Esophagus squamous epithelium (tissue), 5 donors: Measurements from ENCODE around the gene STK40. TPM values are rescaled to one million over a fixed set of nuclear protein-coding genes. Genes with fewer than 3 reads are reported as not detected.

ENCODE experiments used
- DNase-seq: peaks from one replicate; lab custom pipeline; 2025; lab: John Stamatoyannopoulos, UW
- H3K27ac ChIP-seq, 4 donors: fragments of 200-600 bp; sonication (generic); one replicate each; pipeline ENCODE4 v1.5.1; 2016 to 2019; ENCODE audit warnings: mild to moderate bottlenecking in 1 of 4
- H3K27me3 ChIP-seq, 4 donors: fragments of 200-600 bp; sonication (generic); 1 replicate in 3 of 4; 2 replicates in 1 of 4; pipeline versions ENCODE4 v1.5.1 to v1.6.0; 2017 to 2021; ENCODE audit warnings: antibody characterized with exemption in 1 of 4
- H3K36me3 ChIP-seq, 3 donors: fragments of 200-600 bp; sonication (generic); one replicate each; pipeline ENCODE4 v1.5.1; 2016 to 2019
- H3K4me1 ChIP-seq, 3 donors: fragments of 200-600 bp; sonication (generic); one replicate each; pipeline ENCODE4 v1.5.1; 2017 to 2019
- H3K4me3 ChIP-seq, 4 donors: fragments of 200-600 bp; sonication (generic); 1 replicate in 3 of 4; 2 replicates in 1 of 4; pipeline ENCODE4 v1.5.1; 2016 to 2019; ENCODE audit warnings: mild to moderate bottlenecking in 2 of 4, moderate library complexity in 1 of 4
- H3K9me3 ChIP-seq, 3 donors: fragments of 200-600 bp; sonication (generic); one replicate each; pipeline ENCODE4 v1.5.1; 2016 to 2019
- POLR2A ChIP-seq, 4 donors: fragments of 450-650 bp; IDR thresholded peaks; one replicate each; pipeline ENCODE4 v1.6.1; 2017; ENCODE audit warnings: antibody characterized with exemption in 4 of 4, mild to moderate bottlenecking in 4 of 4, moderate library complexity in 3 of 4
- WGBS, 2 donors: methylation state at CpG; one replicate each; pipeline ENCODE4 v1.1.5; 2018; 5-methylcytosine and 5-hydroxymethylcytosine counted together
- intact Hi-C: fragments of 100-400 bp; cut with DNase I; formaldehyde crosslinking; loops from one replicate; pipeline ENCODE4 v1.15.0; 2022
- total RNA-seq, 4 donors: library from RNA; depleted of rRNA; stranded (reverse); fragments of >200 nt; gene quantifications; one replicate each; pipeline ENCODE4 v1.1.0, GENCODE V29; 2016
- TF ChIP-seq, protein P1 (sequence below), 6 experiments: fragments of 450-650 bp in 4 of 6; fragments of 200-600 bp in 2 of 6; sonication (generic) in 2 of 6; IDR thresholded peaks; one replicate each; pipeline ENCODE4 v1.5.1; 2016 to 2019; ENCODE audit warnings: antibody characterized with exemption in 6 of 6, mild to moderate bottlenecking in 4 of 6, moderate library complexity in 4 of 6
- donor health status: DM: yes; HTN: yes; CAD: no.

The STK40 gene
- total RNA-seq, 4 donors from 2014 or later: 34.5 to 59.7 (median 42.3) TPM

DNA sequence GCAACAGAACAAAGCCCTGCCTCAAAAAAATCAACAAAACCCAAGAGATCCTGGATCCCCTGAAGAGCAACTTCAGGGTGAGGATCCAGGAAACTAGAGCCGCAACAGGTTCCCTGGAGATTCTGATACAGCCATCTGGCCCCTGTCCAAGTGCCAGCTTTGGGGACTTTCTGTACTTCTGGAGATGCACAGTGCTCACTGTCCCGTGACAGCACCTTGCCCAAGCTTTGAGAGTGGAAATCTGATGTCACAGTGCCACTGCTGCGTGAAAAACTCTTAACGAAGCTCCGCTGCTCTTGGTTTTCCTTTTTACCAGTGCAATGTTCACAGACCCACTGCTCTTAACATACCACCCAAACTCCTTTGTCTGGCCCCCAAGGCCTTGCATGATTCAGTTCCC, 26.3 kb downstream of the STK40 start:
- H3K4me3 ChIP-seq: no peak overlapping the region
- H3K4me1 ChIP-seq: peaks cover 0 to 12% (median 0%) of the 10 kb centered on the region in 3 donors
- H3K36me3 ChIP-seq: peaks cover 15 to 87% (median 18%) of the 10 kb centered on the region in 3 donors
- no peak for DNase-seq
- TF ChIP-seq, protein P1, sequence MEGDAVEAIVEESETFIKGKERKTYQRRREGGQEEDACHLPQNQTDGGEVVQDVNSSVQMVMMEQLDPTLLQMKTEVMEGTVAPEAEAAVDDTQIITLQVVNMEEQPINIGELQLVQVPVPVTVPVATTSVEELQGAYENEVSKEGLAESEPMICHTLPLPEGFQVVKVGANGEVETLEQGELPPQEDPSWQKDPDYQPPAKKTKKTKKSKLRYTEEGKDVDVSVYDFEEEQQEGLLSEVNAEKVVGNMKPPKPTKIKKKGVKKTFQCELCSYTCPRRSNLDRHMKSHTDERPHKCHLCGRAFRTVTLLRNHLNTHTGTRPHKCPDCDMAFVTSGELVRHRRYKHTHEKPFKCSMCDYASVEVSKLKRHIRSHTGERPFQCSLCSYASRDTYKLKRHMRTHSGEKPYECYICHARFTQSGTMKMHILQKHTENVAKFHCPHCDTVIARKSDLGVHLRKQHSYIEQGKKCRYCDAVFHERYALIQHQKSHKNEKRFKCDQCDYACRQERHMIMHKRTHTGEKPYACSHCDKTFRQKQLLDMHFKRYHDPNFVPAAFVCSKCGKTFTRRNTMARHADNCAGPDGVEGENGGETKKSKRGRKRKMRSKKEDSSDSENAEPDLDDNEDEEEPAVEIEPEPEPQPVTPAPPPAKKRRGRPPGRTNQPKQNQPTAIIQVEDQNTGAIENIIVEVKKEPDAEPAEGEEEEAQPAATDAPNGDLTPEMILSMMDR (IDR thresholded peaks at IDR 0.05): no peak
- TF ChIP-seq POLR2A (IDR thresholded peaks at IDR 0.05): no peak
- no peaks in the 10 kb centered on the region for H3K27me3 ChIP-seq
- 91 to 92% methylated on average over 4 to 5 of the region's 5 CpGs for WGBS, 2 donors
- H3K9me3 ChIP-seq: no peaks in the 10 kb centered on the region
- peak overlapping the region; percentile 45 to 65 (median 55) for H3K27ac ChIP-seq
- intact Hi-C loops: no loop called here

DNA sequence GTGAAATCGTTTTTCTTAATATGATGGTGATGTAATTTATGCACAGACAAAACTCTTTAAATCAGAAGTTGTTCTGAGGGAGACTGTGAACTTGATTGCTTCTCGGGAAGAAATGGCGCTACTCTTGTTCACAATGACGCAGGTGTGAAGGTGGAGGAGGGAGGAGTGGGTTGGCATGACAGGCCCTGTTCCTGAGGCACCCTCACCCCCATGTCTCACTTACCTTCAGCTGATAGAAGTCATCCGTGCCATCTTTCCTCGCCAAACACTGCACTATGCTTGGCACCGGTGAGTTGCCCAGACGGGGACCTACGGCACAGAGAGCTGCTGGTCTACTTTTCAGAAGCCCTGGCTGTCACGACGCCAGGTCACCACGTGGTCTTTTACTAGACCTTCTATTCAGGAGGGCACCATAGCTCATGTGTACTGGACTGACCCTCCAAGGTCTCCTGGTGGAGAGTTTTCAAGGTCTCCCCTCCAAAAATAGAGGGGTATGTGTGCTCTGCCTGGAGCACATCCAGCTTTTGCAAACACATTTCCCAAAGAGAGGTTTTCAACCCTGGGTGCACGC, 27.1 kb downstream of the STK40 start:
- H3K27ac ChIP-seq: peak overlapping the region in 1 of 4 donors; percentile 65
- H3K4me1 ChIP-seq: peaks cover 0 to 12% (median 0%) of the 10 kb centered on the region in 3 donors
- H3K9me3 ChIP-seq: no peaks in the 10 kb centered on the region
- no peak overlapping the region for H3K4me3 ChIP-seq
- 86 to 91% methylated on average over 9 of the region's 13 CpGs for WGBS, 2 donors
- DNase-seq: no peak
- peaks cover 20 to 89% (median 24%) of the 10 kb centered on the region in 3 donors for H3K36me3 ChIP-seq
- no peak for TF ChIP-seq POLR2A (IDR thresholded peaks at IDR 0.05)
- TF ChIP-seq, protein P1 (IDR thresholded peaks at IDR 0.05): no peak
- no peaks in the 10 kb centered on the region for H3K27me3 ChIP-seq
- intact Hi-C loops: no loop called here

DNA sequence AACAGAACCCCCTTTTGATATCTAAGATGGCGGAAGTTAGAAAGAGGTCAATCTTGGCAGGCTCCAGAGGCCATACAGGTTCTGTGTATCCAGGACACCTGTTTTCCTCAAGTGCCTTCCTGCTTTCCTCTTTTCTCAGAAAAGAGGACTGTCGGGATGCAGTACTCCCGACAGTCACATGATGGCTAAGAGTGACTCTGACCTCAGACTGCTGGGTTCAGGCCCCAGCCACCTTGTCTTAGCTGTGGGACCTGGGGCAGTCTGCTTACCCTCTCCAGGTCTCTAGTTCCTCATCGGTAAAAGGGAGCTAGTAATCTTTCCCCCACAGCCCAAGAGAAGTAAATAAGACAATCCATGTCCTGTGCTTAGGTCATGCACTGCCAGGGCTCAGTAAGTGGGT, 29.9 kb downstream of the STK40 start:
- TF ChIP-seq, protein P1 (IDR thresholded peaks at IDR 0.05): no peak
- TF ChIP-seq POLR2A (IDR thresholded peaks at IDR 0.05): no peak
- WGBS, 2 donors: 72 to 84% methylated on average over 3 to 4 of the region's 4 CpGs
- peaks cover 15 to 39% (median 20%) of the 10 kb centered on the region in 3 donors for H3K4me1 ChIP-seq
- DNase-seq: no peak
- no peak overlapping the region for H3K27ac ChIP-seq
- peaks cover 23 to 85% (median 29%) of the 10 kb centered on the region in 3 donors for H3K36me3 ChIP-seq
- intact Hi-C loops: no loop called here
- no peaks in the 10 kb centered on the region for H3K27me3 ChIP-seq
- H3K9me3 ChIP-seq: no peaks in the 10 kb centered on the region
- H3K4me3 ChIP-seq: no peak overlapping the region

DNA sequence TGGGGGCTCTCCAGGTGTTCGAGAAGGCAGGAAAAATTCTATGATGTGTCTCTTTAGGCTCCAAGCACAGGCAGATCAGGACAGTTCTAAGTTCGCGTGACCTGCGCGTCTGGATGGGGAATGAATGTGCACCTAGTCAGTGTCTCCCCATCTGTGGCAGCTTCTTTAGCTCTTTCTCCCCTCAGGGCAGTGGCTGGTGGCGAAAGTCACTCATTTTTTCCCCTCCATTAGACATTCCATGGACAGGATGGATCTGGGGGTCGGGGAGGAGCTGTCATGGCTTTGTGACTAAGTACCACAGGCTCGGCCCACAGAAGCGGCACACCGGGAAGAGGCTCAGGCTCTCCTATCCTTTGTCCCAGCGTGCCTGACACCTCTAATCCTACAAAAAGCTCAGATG, 31.2 kb downstream of the STK40 start:
- H3K27me3 ChIP-seq: no peaks in the 10 kb centered on the region
- no peak for DNase-seq
- intact Hi-C loops: no loop called here
- H3K4me3 ChIP-seq: no peak overlapping the region
- WGBS, 2 donors: 74 to 86% methylated on average over 2 to 9 of the region's 11 CpGs
- TF ChIP-seq, protein P1 (IDR thresholded peaks at IDR 0.05): no peak
- TF ChIP-seq POLR2A (IDR thresholded peaks at IDR 0.05): no peak
- H3K27ac ChIP-seq: peak overlapping the region in 1 of 4 donors; percentile 13
- no peaks in the 10 kb centered on the region for H3K9me3 ChIP-seq
- H3K36me3 ChIP-seq: peaks cover 23 to 91% (median 29%) of the 10 kb centered on the region in 3 donors
- peaks cover 28 to 45% (median 34%) of the 10 kb centered on the region in 3 donors for H3K4me1 ChIP-seq
